ENCODE results near the gene FHOD3.

DNA sequence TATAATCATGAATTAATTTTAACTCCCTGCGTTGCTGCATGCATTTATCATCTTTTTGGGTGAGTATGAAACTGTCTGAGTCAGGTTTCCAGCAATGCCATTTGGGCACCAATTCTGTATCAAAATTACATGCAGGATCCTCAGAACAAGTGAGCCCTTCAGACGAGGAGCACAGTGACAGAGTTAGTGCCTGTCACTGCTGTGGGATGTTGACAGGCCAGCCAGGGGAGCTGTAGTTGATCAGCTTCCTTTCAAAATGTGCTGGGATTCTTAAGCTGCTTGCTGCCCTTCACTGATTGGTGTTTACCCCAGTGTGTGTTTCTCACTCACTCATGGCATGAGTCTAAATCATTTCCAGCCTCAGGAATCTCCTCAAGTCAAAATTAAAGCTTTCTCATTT lies 422.1 kb downstream of the FHOD3 start:
- TF ChIP-seq, protein P1, sequence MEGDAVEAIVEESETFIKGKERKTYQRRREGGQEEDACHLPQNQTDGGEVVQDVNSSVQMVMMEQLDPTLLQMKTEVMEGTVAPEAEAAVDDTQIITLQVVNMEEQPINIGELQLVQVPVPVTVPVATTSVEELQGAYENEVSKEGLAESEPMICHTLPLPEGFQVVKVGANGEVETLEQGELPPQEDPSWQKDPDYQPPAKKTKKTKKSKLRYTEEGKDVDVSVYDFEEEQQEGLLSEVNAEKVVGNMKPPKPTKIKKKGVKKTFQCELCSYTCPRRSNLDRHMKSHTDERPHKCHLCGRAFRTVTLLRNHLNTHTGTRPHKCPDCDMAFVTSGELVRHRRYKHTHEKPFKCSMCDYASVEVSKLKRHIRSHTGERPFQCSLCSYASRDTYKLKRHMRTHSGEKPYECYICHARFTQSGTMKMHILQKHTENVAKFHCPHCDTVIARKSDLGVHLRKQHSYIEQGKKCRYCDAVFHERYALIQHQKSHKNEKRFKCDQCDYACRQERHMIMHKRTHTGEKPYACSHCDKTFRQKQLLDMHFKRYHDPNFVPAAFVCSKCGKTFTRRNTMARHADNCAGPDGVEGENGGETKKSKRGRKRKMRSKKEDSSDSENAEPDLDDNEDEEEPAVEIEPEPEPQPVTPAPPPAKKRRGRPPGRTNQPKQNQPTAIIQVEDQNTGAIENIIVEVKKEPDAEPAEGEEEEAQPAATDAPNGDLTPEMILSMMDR (IDR thresholded peaks at IDR 0.05), result no peak
- no peak for TF ChIP-seq POLR2AphosphoS5 (IDR thresholded peaks at IDR 0.05; ENCODE audit: insufficient read depth in 1 of 2, low read depth in 1 of 2)
- TF ChIP-seq POLR2A (IDR thresholded peaks at IDR 0.05), result no peak
